Left renal cortex interstitium (tissue), 4 donors: Measurements from ENCODE around the gene RAB43. TPM values are rescaled to one million over a fixed set of nuclear protein-coding genes. Genes with fewer than 3 reads are reported as not detected.

ENCODE experiments used
- DNase-seq, 4 donors: peaks; one replicate each; pipeline ENCODE4 v3.0.0-alpha.2; 2013; ENCODE audit warnings: low read depth in 4 of 4, low spot score in 2 of 4, missing footprints in 1 of 4
- polyA plus RNA-seq, 4 donors: library from polyadenylated mRNA; unstranded; fragments of 120-200 nt; gene quantifications; one replicate each; pipeline ENCODE4 v1.2.1, GENCODE V29; 2013; ENCODE audit not compliant: insufficient read length in 4 of 4

The RAB43 gene
- polyA plus RNA-seq, 4 donors = 5.1 to 8.5 (median 7.1) TPM

- DNase-seq = no peak
Measured at GRCh38 chr3:129045675-129046036, 75.9 kb downstream of the RAB43 start.

- DNase-seq = no peak
Measured at GRCh38 chr3:129040579-129041300, 80.9 kb downstream of the RAB43 start.

- no peak for DNase-seq
Measured at GRCh38 chr3:129040039-129040336, 81.6 kb downstream of the RAB43 start.

- no peak for DNase-seq
Measured at GRCh38 chr3:129039271-129040038, 82.1 kb downstream of the RAB43 start.

- no peak for DNase-seq
Measured at GRCh38 chr3:129038121-129038855, 83.3 kb downstream of the RAB43 start.

Other genes with a start within 250 kb of the RAB43 start
- gene ACAD9, start 242.2 kb downstream of the RAB43 start, polyA plus RNA-seq = 10 to 100 TPM; 29.9 to 51.0 (median 41.1) TPM
- 1 to 10 TPM; 1.1 to 2.0 (median 1.6) TPM for gene CFAP92, start 127.7 kb downstream of the RAB43 start, polyA plus RNA-seq
- 1 to 10 TPM; 2.2 to 3.1 (median 3.0) TPM for gene EFCC1, start 120.5 kb downstream of the RAB43 start, polyA plus RNA-seq
- gene GP9, start 61.0 kb downstream of the RAB43 start, polyA plus RNA-seq = 1 to 10 TPM in 2 of 4 donors, under 1 TPM in 2; 0.81 to 1.8 (median 1.2) TPM
- 10 to 100 TPM; 43.1 to 55.8 (median 48.9) TPM for gene ISY1, start 39.3 kb upstream of the RAB43 start, polyA plus RNA-seq
- 100 to 1,000 TPM; 338 to 467 (median 398) TPM for gene CNBP, start 62.1 kb upstream of the RAB43 start, polyA plus RNA-seq
- 100 to 1,000 TPM; 146 to 166 (median 154) TPM for gene COPG1, start 127.8 kb upstream of the RAB43 start, polyA plus RNA-seq
- gene HMCES, start 157.1 kb upstream of the RAB43 start, polyA plus RNA-seq = 10 to 100 TPM; 47.3 to 56.5 (median 53.3) TPM